Activated CD8-positive, alpha-beta T cell treated with anti-CD3 and anti-CD28 coated beads, Interleukin-2, amount 10 ng/mL, durations not matched to agents 7 days and 5 days (primary cell): ENCODE results near the gene ANKH. TPM values are rescaled to one million over a fixed set of nuclear protein-coding genes. Genes with fewer than 3 reads are reported as not detected.

Source experiments
- ATAC-seq: fragments of 150-1000 bp; cut with Tn5 transposase; one replicate; pipeline ENCODE4 v1.10.0; 2021; ENCODE audit warnings: moderate library complexity
- CTCF ChIA-PET: fragments of 350-600 bp; sonication (Branson Sonifier 250); formaldehyde crosslinking; loops from one replicate; lab custom pipeline; 2021; ENCODE audit warnings: antibody characterized with exemption; lab: Charles Lee
- POLR2A ChIA-PET: fragments of 350-600 bp; sonication (Branson Sonifier 250); formaldehyde crosslinking; loops from one replicate; lab custom pipeline; 2021; ENCODE audit warnings: antibody characterized with exemption; lab: Charles Lee
- DNase-seq: peaks from one replicate; pipeline ENCODE4 v3.0.0-alpha.2; 2020
- H3K27ac Mint-ChIP-seq: one replicate; pipeline ENCODE4 v1.8.0; 2021; ENCODE audit warnings: mild to moderate bottlenecking, mixed read lengths
- H3K27me3 Mint-ChIP-seq: one replicate; pipeline ENCODE4 v1.8.0; 2021; ENCODE audit warnings: low read depth, mixed read lengths
- H3K36me3 Mint-ChIP-seq: one replicate; pipeline ENCODE4 v1.8.0; 2021; ENCODE audit warnings: low read depth, mixed read lengths
- H3K4me1 Mint-ChIP-seq: one replicate; pipeline ENCODE4 v1.8.0; 2021; ENCODE audit warnings: low read depth, mixed read lengths
- H3K4me3 Mint-ChIP-seq: one replicate; pipeline ENCODE4 v1.8.0; 2021; ENCODE audit warnings: mild to moderate bottlenecking, mixed read lengths
- H3K9me3 Mint-ChIP-seq: one replicate; pipeline ENCODE4 v1.8.0; 2022; ENCODE audit warnings: mixed read lengths; ENCODE audit not compliant: insufficient read depth
- total RNA-seq, 2 experiments: library from RNA; stranded (reverse); gene quantifications; one replicate each; pipeline ENCODE4 v1.2.3, GENCODE V29; 2021

Gene ANKH
- total RNA-seq, 2 experiments from 2014 or later: 32.1 to 36.0 TPM

- H3K27me3 Mint-ChIP-seq: no peaks in the 10 kb centered on the region
These were observed 93.4 kb downstream of the ANKH start for GRCh38 chr5:14777932-14778791.

DNA sequence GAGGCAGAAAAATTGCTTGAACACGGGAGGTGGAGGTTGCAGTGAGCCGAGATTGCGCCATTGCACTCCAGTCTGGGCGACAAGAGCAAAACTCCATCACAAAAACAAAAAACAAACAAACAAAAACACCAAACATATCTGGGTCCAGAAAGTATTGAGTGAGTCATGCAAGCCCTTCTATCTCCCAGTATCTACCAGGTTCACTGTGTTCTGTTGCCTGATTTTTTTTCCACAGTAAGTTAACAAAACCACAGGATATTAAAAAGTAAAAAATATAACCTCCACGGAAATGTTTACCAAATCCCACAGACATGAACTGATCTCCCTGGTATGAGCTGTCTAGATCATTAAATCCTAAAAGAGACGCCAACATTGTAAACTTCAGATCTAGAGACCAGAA, 94.4 kb downstream of the ANKH start:
- ChIA-PET CTCF (interaction anchor here (1.4 kb wide), 1 partner anchor 19 kb away, joined by 3 read pairs; no protein-coding TSS in a partner anchor), POLR2A (no interaction called here)
- DNase-seq: no peak
- peaks cover 9% of the 10 kb centered on the region for H3K36me3 Mint-ChIP-seq
- H3K9me3 Mint-ChIP-seq: no peaks in the 10 kb centered on the region
- no peak overlapping the region for H3K27ac Mint-ChIP-seq
- H3K4me1 Mint-ChIP-seq: peaks cover 15% of the 10 kb centered on the region
- ATAC-seq: no peak
- H3K4me3 Mint-ChIP-seq: no peak overlapping the region
- H3K27me3 Mint-ChIP-seq: no peaks in the 10 kb centered on the region

More at GRCh38 chr5:14777932-14778791, 93.4 kb downstream of the ANKH start:
- Mint-ChIP-seq H3K9me3 (no peaks in the 10 kb centered on the region), H3K36me3 (peaks cover 11% of the 10 kb centered on the region), H3K4me3 (no peak overlapping the region), H3K27ac (no peak overlapping the region), H3K4me1 (peaks cover 15% of the 10 kb centered on the region)
- DNase-seq (no peak), ATAC-seq (no peak)
- ChIA-PET POLR2A (no interaction called here), CTCF (interaction anchor here (1.4 kb wide), 1 partner anchor 20 kb away, joined by 3 read pairs; no protein-coding TSS in a partner anchor)

- ATAC-seq (no peak), DNase-seq (no peak)
- POLR2A ChIA-PET: no interaction called here
- CTCF ChIA-PET: no interaction called here
- Mint-ChIP-seq H3K9me3 (no peaks in the 10 kb centered on the region), H3K4me1 (peaks cover 11% of the 10 kb centered on the region), H3K27ac (no peak overlapping the region), H3K27me3 (no peaks in the 10 kb centered on the region), H3K4me3 (no peak overlapping the region), H3K36me3 (peaks cover 9% of the 10 kb centered on the region)
These were observed 95.0 kb downstream of the ANKH start for GRCh38 chr5:14776602-14777001.

DNA sequence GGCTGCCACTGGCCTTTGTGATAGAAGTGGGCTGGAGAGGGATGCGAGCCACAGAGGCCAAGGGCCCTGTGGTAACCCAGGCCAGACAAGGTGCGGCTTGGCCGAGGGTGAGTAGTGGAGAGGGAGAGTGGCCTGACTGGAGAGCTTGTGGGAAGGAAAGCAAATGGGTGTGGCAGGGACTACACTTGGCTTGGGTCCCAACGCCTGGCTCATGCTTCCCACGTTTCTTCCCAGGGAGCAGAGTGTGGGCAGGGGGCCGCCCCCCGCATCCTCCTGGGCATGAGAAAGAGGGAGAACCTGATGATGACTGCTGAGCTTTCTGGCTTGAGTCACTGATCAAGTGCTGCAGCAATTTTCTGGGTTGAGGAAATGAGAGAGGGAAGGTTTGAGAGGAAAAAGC, 95.7 kb downstream of the ANKH start:
- Mint-ChIP-seq H3K9me3 (no peaks in the 10 kb centered on the region), H3K4me1 (peaks cover 3% of the 10 kb centered on the region), H3K27ac (no peak overlapping the region), H3K36me3 (peaks cover 6% of the 10 kb centered on the region), H3K27me3 (no peaks in the 10 kb centered on the region), H3K4me3 (no peak overlapping the region)
- ChIA-PET POLR2A (no interaction called here), CTCF (interaction anchor here (1.3 kb wide), 1 partner anchor 9 kb away, joined by 3 read pairs; no protein-coding TSS in a partner anchor)
- DNase-seq: no peak
- ATAC-seq: no peak

- Mint-ChIP-seq H3K36me3 (no peaks in the 10 kb centered on the region), H3K27me3 (no peaks in the 10 kb centered on the region), H3K4me1 (no peaks in the 10 kb centered on the region), H3K4me3 (no peak overlapping the region), H3K27ac (no peak overlapping the region), H3K9me3 (no peaks in the 10 kb centered on the region)
- no peak for ATAC-seq
- ChIA-PET CTCF (no interaction called here), POLR2A (no interaction called here)
- no peak for DNase-seq
These were observed 98.0 kb downstream of the ANKH start for GRCh38 chr5:14773588-14773987.

DNA sequence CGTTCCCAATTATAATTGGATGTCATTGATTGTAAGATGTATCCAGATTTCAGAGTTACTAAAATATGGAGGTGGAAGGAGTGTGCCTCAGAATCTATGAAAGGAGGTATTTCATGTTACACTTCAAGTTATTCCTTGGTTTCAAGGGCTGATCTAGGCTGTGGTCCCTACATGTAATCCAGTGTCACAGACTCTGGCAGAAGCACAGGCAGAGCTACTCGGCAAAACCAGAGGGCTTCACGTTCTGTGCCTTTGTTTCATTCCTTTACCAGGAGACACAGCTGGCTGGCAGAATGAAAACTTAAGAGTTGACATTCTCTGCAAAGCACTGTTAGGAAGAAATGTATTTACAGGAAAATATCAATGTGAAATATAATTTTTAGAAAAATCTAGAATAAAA, 99.6 kb downstream of the ANKH start:
- no peak for DNase-seq
- Mint-ChIP-seq H3K4me1 (peaks cover 11% of the 10 kb centered on the region), H3K9me3 (no peaks in the 10 kb centered on the region), H3K4me3 (no peak overlapping the region), H3K27me3 (no peaks in the 10 kb centered on the region), H3K36me3 (no peaks in the 10 kb centered on the region), H3K27ac (no peak overlapping the region)
- no peak for ATAC-seq
- ChIA-PET POLR2A (no interaction called here), CTCF (interaction anchor here (0.9 kb wide), 1 partner anchor 45 kb away, joined by 3 read pairs; no protein-coding TSS in a partner anchor)

DNA sequence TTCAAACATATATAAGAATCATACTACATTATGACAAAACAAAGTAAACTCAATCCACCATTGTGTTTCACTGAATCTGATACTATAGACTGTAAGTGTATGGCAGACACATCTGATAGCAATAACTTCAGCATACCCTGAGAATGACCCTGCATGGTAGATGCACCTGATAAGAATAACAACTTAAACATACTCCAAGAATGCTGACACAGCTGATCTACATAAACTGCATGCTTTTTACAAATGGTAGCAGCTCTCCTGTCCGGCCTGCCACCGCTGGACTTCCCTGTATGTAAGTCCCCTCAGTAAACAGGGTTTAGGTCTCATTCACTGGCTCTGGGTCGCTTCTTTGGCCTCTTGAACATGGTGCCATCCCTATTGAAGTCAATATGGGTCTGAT, 100.4 kb downstream of the ANKH start:
- POLR2A ChIA-PET: no interaction called here
- DNase-seq: no peak
- no peak for ATAC-seq
- no peak overlapping the region for H3K27ac Mint-ChIP-seq
- no peaks in the 10 kb centered on the region for H3K36me3 Mint-ChIP-seq
- peaks cover 13% of the 10 kb centered on the region for H3K4me1 Mint-ChIP-seq
- no peaks in the 10 kb centered on the region for H3K27me3 Mint-ChIP-seq
- CTCF ChIA-PET: interaction anchor here (0.9 kb wide), 1 partner anchor 45 kb away, joined by 3 read pairs; no protein-coding TSS in a partner anchor
- no peak overlapping the region for H3K4me3 Mint-ChIP-seq
- H3K9me3 Mint-ChIP-seq: no peaks in the 10 kb centered on the region

- peaks cover 13% of the 10 kb centered on the region for H3K4me1 Mint-ChIP-seq
- H3K9me3 Mint-ChIP-seq: no peaks in the 10 kb centered on the region
- DNase-seq: no peak
- no peak for ATAC-seq
- no peak overlapping the region for H3K27ac Mint-ChIP-seq
- H3K27me3 Mint-ChIP-seq: no peaks in the 10 kb centered on the region
- CTCF ChIA-PET: interaction anchor here (0.6 to 1.8 kb wide), 3 partner anchors 24 to 415 kb away, joined by 3 to 4 read pairs (median 3); no protein-coding TSS in a partner anchor
- no peaks in the 10 kb centered on the region for H3K36me3 Mint-ChIP-seq
- H3K4me3 Mint-ChIP-seq: no peak overlapping the region
- POLR2A ChIA-PET: interaction anchor here (0.6 to 0.9 kb wide), 2 partner anchors 40 to 224 kb away, joined by 3 to 4 read pairs; no protein-coding TSS in a partner anchor
These were observed 102.8 kb downstream of the ANKH start for GRCh38 chr5:14768508-14769365.

GRCh38 chr5:14767735-14768507, 103.7 kb downstream of the ANKH start:
- ChIA-PET POLR2A (interaction anchor here (0.7 to 1.1 kb wide), 3 partner anchors 41 to 105 kb away, joined by 3 to 7 read pairs (median 4); no protein-coding TSS in a partner anchor), CTCF (interaction anchor here (1.4 to 1.8 kb wide), 2 partner anchors 23 to 105 kb away, joined by 3 to 4 read pairs; no protein-coding TSS in a partner anchor)
- H3K4me3 Mint-ChIP-seq: no peak overlapping the region
- no peaks in the 10 kb centered on the region for H3K27me3 Mint-ChIP-seq
- H3K36me3 Mint-ChIP-seq: no peaks in the 10 kb centered on the region
- ATAC-seq (peak; percentile 55), DNase-seq (no peak)
- H3K27ac Mint-ChIP-seq: no peak overlapping the region
- H3K9me3 Mint-ChIP-seq: no peaks in the 10 kb centered on the region
- H3K4me1 Mint-ChIP-seq: peaks cover 13% of the 10 kb centered on the region

DNA sequence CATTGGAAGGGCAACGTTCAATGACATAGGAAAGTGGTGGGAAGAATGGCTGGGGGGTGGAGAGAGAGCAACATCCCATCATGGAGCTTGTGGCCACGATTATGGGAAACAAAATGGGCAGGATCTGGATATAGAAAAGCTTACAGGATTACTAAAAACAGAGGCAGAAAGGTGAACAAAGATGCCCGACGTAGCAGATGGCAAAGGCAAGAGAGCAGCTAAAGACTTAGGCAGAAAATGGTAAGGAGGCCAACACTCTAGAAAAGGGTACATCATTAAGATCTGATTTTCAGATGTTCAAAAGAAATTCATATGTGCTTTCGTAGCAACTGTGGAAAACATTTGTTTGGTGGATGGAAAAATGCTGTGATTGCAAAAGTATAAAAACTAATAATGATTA, 104.5 kb downstream of the ANKH start:
- Mint-ChIP-seq H3K27me3 (no peaks in the 10 kb centered on the region), H3K9me3 (no peaks in the 10 kb centered on the region), H3K4me3 (no peak overlapping the region), H3K4me1 (peaks cover 13% of the 10 kb centered on the region), H3K27ac (no peak overlapping the region), H3K36me3 (no peaks in the 10 kb centered on the region)
- ChIA-PET CTCF (interaction anchor here (0.8 to 1.4 kb wide), 3 partner anchors 22 to 247 kb away, joined by 3 read pairs; no protein-coding TSS in a partner anchor), POLR2A (interaction anchor here (0.7 to 1.1 kb wide), 2 partner anchors 60 to 106 kb away, joined by 3 to 7 read pairs; no protein-coding TSS in a partner anchor)
- ATAC-seq: no peak
- no peak for DNase-seq

DNA sequence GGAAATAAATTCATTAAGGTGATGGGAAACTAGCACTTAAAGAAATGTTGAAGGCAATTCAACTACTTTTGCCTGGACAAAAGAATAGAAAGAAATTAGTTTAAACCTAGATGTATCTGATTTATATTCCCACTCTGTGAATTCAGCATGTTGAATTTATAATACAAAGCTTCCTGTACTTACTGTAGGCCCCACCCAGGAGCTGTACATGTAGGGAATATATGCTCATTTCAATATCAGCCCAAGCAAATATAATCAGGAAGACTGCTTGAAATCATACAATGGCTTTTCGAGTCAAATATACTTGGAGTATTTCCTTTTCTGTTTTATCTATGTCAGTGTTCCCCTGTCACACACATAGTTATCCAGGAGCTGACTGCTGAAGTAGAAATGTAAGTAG, 105.0 kb downstream of the ANKH start:
- Mint-ChIP-seq H3K27ac (no peak overlapping the region), H3K9me3 (no peaks in the 10 kb centered on the region), H3K4me3 (no peak overlapping the region), H3K4me1 (peaks cover 13% of the 10 kb centered on the region), H3K27me3 (no peaks in the 10 kb centered on the region), H3K36me3 (no peaks in the 10 kb centered on the region)
- ChIA-PET POLR2A (interaction anchor here (1.1 kb wide), 1 partner anchor 60 kb away, joined by 3 read pairs; no protein-coding TSS in a partner anchor), CTCF (interaction anchor here (0.8 to 1.2 kb wide), 2 partner anchors 28 to 248 kb away, joined by 3 read pairs; no protein-coding TSS in a partner anchor)
- no peak for DNase-seq
- ATAC-seq: no peak
